Pancreas (tissue), 10 donors: ENCODE results near the gene BMPR2. TPM values are rescaled to one million over a fixed set of nuclear protein-coding genes. Genes with fewer than 3 reads are reported as not detected.
"Not testable (repeated sequence)": the region's sequence is repeated elsewhere in the genome, so short reads cannot be mapped to it uniquely, and the experiment has no call there.

Experiments used
- ATAC-seq, 4 donors: fragments of 200-7000 bp; cut with Tn5 transposase; one replicate each; pipeline versions ENCODE4 v1.8.0 to v1.9.1; 2020; ENCODE audit warnings: mild to moderate bottlenecking in 4 of 4, moderate library complexity in 4 of 4
- DNase-seq, 6 donors: peaks; one replicate each; pipeline ENCODE4 v3.0.0-alpha.2; 2020
- FAIRE-seq: peaks from 2 replicates; lab custom pipeline; 2012; peaks lifted over from hg19 to GRCh38; lab: Jason Lieb, UNC
- H3K27ac ChIP-seq, 4 donors: fragments of 200-600 bp; sonication (generic); 1 replicate in 3 of 4; 2 replicates in 1 of 4; pipeline versions ENCODE4 v1.5.0 to v1.8.0; 2020
- H3K27me3 ChIP-seq, 4 donors: fragments of 200-600 bp; one replicate each; pipeline ENCODE4 v1.8.0; 2021
- H3K36me3 ChIP-seq, 3 donors: fragments of 200-600 bp; sonication (generic) in 1 of 3; one replicate each; pipeline versions ENCODE4 v1.5.0 to v1.8.0; 2020 to 2021
- H3K4me1 ChIP-seq, 3 donors: fragments of 200-600 bp; one replicate each; pipeline ENCODE4 v1.8.0; 2021
- H3K4me3 ChIP-seq, 4 donors: fragments of 200-600 bp; sonication (generic) in 2 of 4; one replicate each; pipeline versions ENCODE4 v1.5.0 to v1.8.0; 2020 to 2021
- H3K9me3 ChIP-seq, 4 donors: fragments of 200-600 bp; one replicate each; pipeline ENCODE4 v1.8.0; 2021
- WGBS, 2 donors: extraction: QIAGEN DNeasy Blood & Tissue Kit; methylation state at CpG; one replicate each; pipeline ENCODE4 v1.1.7; 2013; 5-methylcytosine and 5-hydroxymethylcytosine counted together
- intact Hi-C, 3 donors: fragments of 100-400 bp; cut with DNase I; formaldehyde crosslinking; loops; one replicate each; pipeline versions ENCODE4 v1.11.1 to v1.14.2; 2022
- polyA plus RNA-seq, 2 donors: library from polyadenylated mRNA; stranded (reverse); fragments of 200-250 nt; gene quantifications; one replicate each; pipeline ENCODE4 v1.2.3, GENCODE V29; 2013
- total RNA-seq, 6 donors: library from RNA; stranded (reverse); fragmentation: NEBNext Ultra II Directional in 4 of 6; extraction: Animal tissue kit (Norgen Biotek cat#: 25700) in 4 of 6; gene quantifications; one replicate each; pipeline versions ENCODE4 v1.2.1 to v1.2.4, GENCODE V29; 2021 to 2023
- TF ChIP-seq, protein P1 (sequence below), 4 donors: fragments of 200-600 bp; sonication (generic) in 3 of 4; IDR thresholded peaks; one replicate each; pipeline versions ENCODE4 v1.5.0 to v1.8.0; 2021; ENCODE audit warnings: antibody characterized with exemption in 4 of 4
- donor health status: healthy with polysubstance abuse.
- donor health status: DM: no; HTN: no; CAD: no; lungs with moderate emphysema.
- donor health status: DM: no; HTN: no; CAD: no.
- donor health status: control.
- donor health status: control.
- donor health status: Bipolar disorder and iron deficiency.
- donor health status: DM: yes; HTN: yes; CAD: no.
- donor health status: DM: no; HTN: no; CAD: no.
- donor health status: DM: no; HTN: no; CAD: no.
- donor health status: DM: yes; HTN: yes; CAD: no.

The BMPR2 gene
- total and polyA plus RNA-seq, 8 donors: 2.5 to 30.8 (median 11.4) TPM

DNA sequence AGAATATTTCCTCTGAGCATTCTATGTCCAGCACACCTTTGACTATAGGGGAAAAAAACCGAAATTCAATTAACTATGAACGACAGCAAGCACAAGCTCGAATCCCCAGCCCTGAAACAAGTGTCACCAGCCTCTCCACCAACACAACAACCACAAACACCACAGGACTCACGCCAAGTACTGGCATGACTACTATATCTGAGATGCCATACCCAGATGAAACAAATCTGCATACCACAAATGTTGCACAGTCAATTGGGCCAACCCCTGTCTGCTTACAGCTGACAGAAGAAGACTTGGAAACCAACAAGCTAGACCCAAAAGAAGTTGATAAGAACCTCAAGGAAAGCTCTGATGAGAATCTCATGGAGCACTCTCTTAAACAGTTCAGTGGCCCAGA lies 179.2 kb downstream of the BMPR2 start:
- Histone ChIP-seq H3K27ac (no peak overlapping the region), H3K27me3 (no peaks in the 10 kb centered on the region), H3K4me3 (no peak overlapping the region), H3K9me3 (no peaks in the 10 kb centered on the region), H3K36me3 (peaks cover 0 to 6% (median 0%) of the 10 kb centered on the region in 3 donors), H3K4me1 (no peaks in the 10 kb centered on the region)
- DNase-seq: no peak
- WGBS, 2 donors: 92 to 93% methylated on average over 4 of the region's 4 CpGs
- TF ChIP-seq, protein P1, sequence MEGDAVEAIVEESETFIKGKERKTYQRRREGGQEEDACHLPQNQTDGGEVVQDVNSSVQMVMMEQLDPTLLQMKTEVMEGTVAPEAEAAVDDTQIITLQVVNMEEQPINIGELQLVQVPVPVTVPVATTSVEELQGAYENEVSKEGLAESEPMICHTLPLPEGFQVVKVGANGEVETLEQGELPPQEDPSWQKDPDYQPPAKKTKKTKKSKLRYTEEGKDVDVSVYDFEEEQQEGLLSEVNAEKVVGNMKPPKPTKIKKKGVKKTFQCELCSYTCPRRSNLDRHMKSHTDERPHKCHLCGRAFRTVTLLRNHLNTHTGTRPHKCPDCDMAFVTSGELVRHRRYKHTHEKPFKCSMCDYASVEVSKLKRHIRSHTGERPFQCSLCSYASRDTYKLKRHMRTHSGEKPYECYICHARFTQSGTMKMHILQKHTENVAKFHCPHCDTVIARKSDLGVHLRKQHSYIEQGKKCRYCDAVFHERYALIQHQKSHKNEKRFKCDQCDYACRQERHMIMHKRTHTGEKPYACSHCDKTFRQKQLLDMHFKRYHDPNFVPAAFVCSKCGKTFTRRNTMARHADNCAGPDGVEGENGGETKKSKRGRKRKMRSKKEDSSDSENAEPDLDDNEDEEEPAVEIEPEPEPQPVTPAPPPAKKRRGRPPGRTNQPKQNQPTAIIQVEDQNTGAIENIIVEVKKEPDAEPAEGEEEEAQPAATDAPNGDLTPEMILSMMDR (IDR thresholded peaks at IDR 0.05): no peak
- no peak for ATAC-seq
- FAIRE-seq: no peak
- intact Hi-C loops: no loop called here

DNA sequence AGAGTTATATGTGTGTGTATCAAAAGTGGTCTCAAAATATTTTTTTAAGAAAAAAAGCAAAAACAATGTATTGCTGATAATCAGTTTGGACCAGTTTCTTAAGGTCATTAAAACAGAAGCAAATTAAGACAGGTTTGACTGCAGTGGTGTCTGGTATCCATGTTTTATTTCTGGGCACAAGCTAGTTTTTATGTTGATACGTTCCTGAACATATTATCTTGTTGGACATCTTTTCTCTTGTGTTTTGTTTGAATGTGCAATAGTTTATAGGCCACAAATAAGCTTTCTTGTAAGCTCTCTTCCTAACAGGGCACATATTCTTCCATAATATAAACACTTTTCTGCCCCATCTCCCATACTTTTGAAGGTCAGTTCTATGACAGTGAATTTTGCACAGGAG lies 184.1 kb downstream of the BMPR2 start:
- no peak overlapping the region for H3K27ac ChIP-seq
- no peaks in the 10 kb centered on the region for H3K4me1 ChIP-seq
- DNase-seq (no peak), ATAC-seq (no peak), FAIRE-seq (no peak)
- TF ChIP-seq, protein P1 (IDR thresholded peaks at IDR 0.05): no peak
- no peaks in the 10 kb centered on the region for H3K9me3 ChIP-seq
- no peaks in the 10 kb centered on the region for H3K27me3 ChIP-seq
- H3K4me3 ChIP-seq: no peak overlapping the region
- H3K36me3 ChIP-seq: peaks cover 0 to 6% (median 0%) of the 10 kb centered on the region in 3 donors
- WGBS, 2 donors: 72 to 89% methylated on average over 1 of the region's 1 CpG
- intact Hi-C loops: no loop called here

DNA sequence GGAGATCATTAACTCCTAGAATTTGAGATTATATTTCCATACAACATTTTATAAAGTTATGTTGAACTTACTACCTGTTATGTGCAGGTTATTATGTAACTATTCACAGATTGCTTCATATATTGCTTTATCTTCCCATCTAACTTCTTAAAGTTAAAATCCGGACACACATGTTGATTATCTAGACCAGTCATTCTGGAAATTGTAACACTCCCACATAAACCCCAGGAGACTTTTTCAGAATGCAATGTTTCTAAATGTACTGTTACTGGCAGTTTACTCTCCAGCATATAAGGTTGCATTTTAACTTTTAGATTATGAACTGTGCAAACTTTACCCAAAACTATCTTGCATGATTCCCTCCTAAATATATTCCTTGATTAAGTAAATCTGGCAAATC lies 188.1 kb downstream of the BMPR2 start:
- FAIRE-seq: no peak
- no peak overlapping the region for H3K4me3 ChIP-seq
- no peaks in the 10 kb centered on the region for H3K4me1 ChIP-seq
- TF ChIP-seq, protein P1 (IDR thresholded peaks at IDR 0.05): no peak
- no peaks in the 10 kb centered on the region for H3K27me3 ChIP-seq
- no peak for DNase-seq
- intact Hi-C loops: no loop called here
- WGBS, 2 donors: 42 to 54% methylated on average over 1 of the region's 1 CpG
- no peaks in the 10 kb centered on the region for H3K36me3 ChIP-seq
- no peak overlapping the region for H3K27ac ChIP-seq
- no peak for ATAC-seq
- no peaks in the 10 kb centered on the region for H3K9me3 ChIP-seq

DNA sequence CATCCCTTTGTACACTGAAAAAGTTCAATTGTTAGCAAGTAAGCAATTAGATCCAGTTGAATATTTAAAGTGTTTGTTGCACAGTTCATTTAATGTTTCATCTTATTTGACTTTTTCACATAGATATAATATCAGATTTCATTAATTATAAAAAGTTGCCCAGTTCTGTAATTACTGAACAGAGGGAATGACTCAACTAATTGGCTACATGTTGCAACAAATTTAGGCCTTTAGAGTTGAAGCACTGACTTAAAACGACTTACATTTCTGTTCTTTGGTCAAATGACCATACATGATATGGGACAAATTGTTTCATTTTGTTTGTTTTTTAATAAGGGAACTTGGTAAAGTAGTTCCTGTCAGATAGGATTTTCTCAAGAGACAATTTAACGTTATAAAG lies 190.2 kb downstream of the BMPR2 start:
- Histone ChIP-seq H3K4me1 (no peaks in the 10 kb centered on the region), H3K9me3 (no peaks in the 10 kb centered on the region), H3K27ac (no peak overlapping the region), H3K4me3 (no peak overlapping the region), H3K27me3 (no peaks in the 10 kb centered on the region), H3K36me3 (no peaks in the 10 kb centered on the region)
- ATAC-seq (no peak), DNase-seq (no peak), FAIRE-seq (no peak)
- intact Hi-C loops: no loop called here
- TF ChIP-seq, protein P1 (IDR thresholded peaks at IDR 0.05): no peak
- 56 to 58% methylated on average over 2 of the region's 2 CpGs for WGBS, 2 donors

DNA sequence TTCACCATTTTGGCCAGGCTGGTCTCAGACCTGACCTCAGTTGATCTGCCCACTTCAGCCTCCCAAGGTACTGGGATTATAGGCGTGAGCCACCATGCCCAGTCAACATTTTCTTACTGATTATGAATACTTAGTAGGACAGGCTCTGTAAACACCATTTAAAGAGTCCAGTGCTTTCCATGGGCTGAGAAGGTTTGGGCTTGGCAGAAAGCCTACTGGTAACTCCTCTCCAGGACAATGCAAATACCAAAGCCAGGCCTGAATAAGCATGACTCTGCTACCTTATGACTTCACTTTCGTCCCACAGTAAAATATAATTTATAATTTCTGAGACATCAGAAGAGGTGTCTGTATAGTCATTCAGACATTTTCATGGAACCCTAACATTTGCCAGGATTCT lies 198.4 kb downstream of the BMPR2 start:
- DNase-seq (no peak), ATAC-seq (no peak), FAIRE-seq (no peak)
- TF ChIP-seq, protein P1 (IDR thresholded peaks at IDR 0.05): no peak
- intact Hi-C loops: no loop called here
- Histone ChIP-seq H3K27ac (no peak overlapping the region), H3K27me3 (no peaks in the 10 kb centered on the region), H3K4me3 (no peak overlapping the region), H3K4me1 (no peaks in the 10 kb centered on the region), H3K9me3 (no peaks in the 10 kb centered on the region), H3K36me3 (no peaks in the 10 kb centered on the region)
- WGBS, 2 donors: 56 to 58% methylated on average over 2 of the region's 2 CpGs

DNA sequence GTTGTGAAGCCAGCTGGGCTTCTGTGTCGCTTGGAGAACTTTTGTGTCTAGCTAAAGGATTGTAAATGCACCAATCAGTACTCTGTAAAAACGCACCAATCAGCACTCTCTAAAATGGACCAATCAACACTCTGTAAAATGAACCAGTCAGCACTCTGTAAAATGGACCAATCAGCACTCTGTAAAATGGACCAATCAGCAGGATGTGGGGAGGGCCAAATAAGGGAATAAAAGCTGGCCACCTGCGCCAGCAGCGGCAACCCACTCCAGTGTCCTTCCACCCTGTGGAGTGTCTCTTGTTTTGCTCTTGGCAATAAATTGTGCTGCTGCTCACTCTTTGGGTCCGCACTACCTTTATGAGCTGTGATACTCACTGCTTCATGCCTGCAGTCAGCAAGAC lies 199.1 kb downstream of the BMPR2 start:
- ATAC-seq, DNase-seq, intact Hi-C loops, H3K4me1 ChIP-seq, H3K27me3 ChIP-seq, H3K36me3 ChIP-seq, H3K4me3 ChIP-seq, FAIRE-seq, H3K9me3 ChIP-seq, H3K27ac ChIP-seq: not testable (repeated sequence)
- 91 to 95% methylated on average over 5 of the region's 5 CpGs for WGBS, 2 donors
